ENCODE data around the gene FECH.
"Not testable (repeated sequence)": the region's sequence is repeated elsewhere in the genome, so short reads cannot be mapped to it uniquely, and the experiment has no call there.

FECH gene

GRCh38 chr18:57586251-57587049 lies at the start of gene FECH:
Gene FECH, minus strand, starts transcription at chr18:57586702. Its CDS starts 82 bp downstream, at chr18:57586620.
- peak; percentile 42 for DNase-seq

GRCh38 chr18:57635003-57635822 lies 48.7 kb upstream of the FECH start:
- no peak for DNase-seq

- DNase-seq = no peak
Observed at GRCh38 chr18:57631697-57632096, 45.2 kb upstream of the FECH start.

GRCh38 chr18:57630754-57631595 lies 44.5 kb upstream of the FECH start:
- DNase-seq = no peak

- DNase-seq = peak; percentile 89
Observed at GRCh38 chr18:57630002-57630753, 43.7 kb upstream of the FECH start.

GRCh38 chr18:57629422-57629821 lies 42.9 kb upstream of the FECH start:
- DNase-seq = no peak

GRCh38 chr18:57627488-57627887 lies 41.0 kb upstream of the FECH start:
- no peak for DNase-seq

- no peak for DNase-seq
Observed at GRCh38 chr18:57624988-57625387, 38.5 kb upstream of the FECH start.

GRCh38 chr18:57621246-57621604 lies 34.7 kb upstream of the FECH start:
- DNase-seq = no peak

- DNase-seq = no peak
Observed at GRCh38 chr18:57619876-57620275, 33.4 kb upstream of the FECH start.

GRCh38 chr18:57618910-57619309 lies 32.4 kb upstream of the FECH start:
- no peak for DNase-seq

- DNase-seq = no peak
Observed at GRCh38 chr18:57603871-57604270, 17.4 kb upstream of the FECH start.

GRCh38 chr18:57595347-57595746 lies 8.8 kb upstream of the FECH start:
- no peak for DNase-seq

- not testable (repeated sequence) for DNase-seq
Observed at GRCh38 chr18:57592716-57593115, 6.2 kb upstream of the FECH start.

- no peak for DNase-seq
Observed at GRCh38 chr18:57589161-57589560, 2.7 kb upstream of the FECH start.

- no peak for DNase-seq
Observed at GRCh38 chr18:57587098-57587661, 678 bp upstream of the FECH start.

- DNase-seq = no peak
Observed at GRCh38 chr18:57585855-57586250, 649 bp downstream of the FECH start.

GRCh38 chr18:57585421-57585820 lies 1.1 kb downstream of the FECH start:
- DNase-seq = no peak

- DNase-seq = no peak
Observed at GRCh38 chr18:57584444-57584843, 2.1 kb downstream of the FECH start.

GRCh38 chr18:57583297-57583835 lies 3.1 kb downstream of the FECH start:
- DNase-seq = no peak

GRCh38 chr18:57581301-57581934 lies 5.1 kb downstream of the FECH start:
- no peak for DNase-seq
